Nephron progenitor cell (in vitro differentiated cells): ENCODE measurements around the gene WWOX.
"Not testable (repeated sequence)": the region's sequence is repeated elsewhere in the genome, so short reads cannot be mapped to it uniquely, and the experiment has no call there.

ENCODE experiments used
- DNase-seq: peaks from one replicate; pipeline ENCODE4 v3.0.0; 2021
- H3K27ac Mint-ChIP-seq: 2 replicates; pipeline ENCODE4 v1.8.0; 2021; ENCODE audit warnings: mild to moderate bottlenecking, moderate library complexity, mixed read lengths
- H3K27me3 Mint-ChIP-seq: 2 replicates; pipeline ENCODE4 v1.8.0; 2021; ENCODE audit warnings: mild to moderate bottlenecking, low read depth, mixed read lengths; ENCODE audit not compliant: poor library complexity
- H3K36me3 Mint-ChIP-seq: 2 replicates; pipeline ENCODE4 v1.8.0; 2021; ENCODE audit warnings: low read depth, mixed read lengths
- H3K4me1 Mint-ChIP-seq: 2 replicates; pipeline ENCODE4 v1.8.0; 2021; ENCODE audit warnings: mixed read lengths
- H3K4me3 Mint-ChIP-seq: 2 replicates; pipeline ENCODE4 v1.8.0; 2021; ENCODE audit warnings: mild to moderate bottlenecking, moderate library complexity, mixed read lengths
- H3K9me3 Mint-ChIP-seq: 2 replicates; pipeline ENCODE4 v1.8.0; 2021; ENCODE audit warnings: mild to moderate bottlenecking, moderate library complexity, mixed read lengths
- TF ChIP-seq, protein P1 (sequence below): fragments of 200-600 bp; sonication (generic); IDR thresholded peaks from 2 replicates; pipeline ENCODE4 v1.5.0; 2021; ENCODE audit warnings: antibody characterized with exemption

The WWOX gene

DNA sequence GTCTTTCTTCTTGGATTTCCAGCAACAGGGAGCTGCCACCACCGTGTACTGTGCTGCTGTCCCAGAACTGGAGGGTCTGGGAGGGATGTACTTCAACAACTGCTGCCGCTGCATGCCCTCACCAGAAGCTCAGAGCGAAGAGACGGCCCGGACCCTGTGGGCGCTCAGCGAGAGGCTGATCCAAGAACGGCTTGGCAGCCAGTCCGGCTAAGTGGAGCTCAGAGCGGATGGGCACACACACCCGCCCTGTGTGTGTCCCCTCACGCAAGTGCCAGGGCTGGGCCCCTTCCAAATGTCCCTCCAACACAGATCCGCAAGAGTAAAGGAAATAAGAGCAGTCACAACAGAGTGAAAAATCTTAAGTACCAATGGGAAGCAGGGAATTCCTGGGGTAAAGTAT, 1112.1 kb downstream of the WWOX start:
- Mint-ChIP-seq H3K4me3 (no peak overlapping the region), H3K9me3 (peaks cover 5% of the 10 kb centered on the region), H3K27me3 (peaks cover 9% of the 10 kb centered on the region), H3K36me3 (peaks cover 5% of the 10 kb centered on the region), H3K4me1 (peaks cover 51% of the 10 kb centered on the region), H3K27ac (peak overlapping the region; percentile 60)
- DNase-seq = no peak
- TF ChIP-seq, protein P1, sequence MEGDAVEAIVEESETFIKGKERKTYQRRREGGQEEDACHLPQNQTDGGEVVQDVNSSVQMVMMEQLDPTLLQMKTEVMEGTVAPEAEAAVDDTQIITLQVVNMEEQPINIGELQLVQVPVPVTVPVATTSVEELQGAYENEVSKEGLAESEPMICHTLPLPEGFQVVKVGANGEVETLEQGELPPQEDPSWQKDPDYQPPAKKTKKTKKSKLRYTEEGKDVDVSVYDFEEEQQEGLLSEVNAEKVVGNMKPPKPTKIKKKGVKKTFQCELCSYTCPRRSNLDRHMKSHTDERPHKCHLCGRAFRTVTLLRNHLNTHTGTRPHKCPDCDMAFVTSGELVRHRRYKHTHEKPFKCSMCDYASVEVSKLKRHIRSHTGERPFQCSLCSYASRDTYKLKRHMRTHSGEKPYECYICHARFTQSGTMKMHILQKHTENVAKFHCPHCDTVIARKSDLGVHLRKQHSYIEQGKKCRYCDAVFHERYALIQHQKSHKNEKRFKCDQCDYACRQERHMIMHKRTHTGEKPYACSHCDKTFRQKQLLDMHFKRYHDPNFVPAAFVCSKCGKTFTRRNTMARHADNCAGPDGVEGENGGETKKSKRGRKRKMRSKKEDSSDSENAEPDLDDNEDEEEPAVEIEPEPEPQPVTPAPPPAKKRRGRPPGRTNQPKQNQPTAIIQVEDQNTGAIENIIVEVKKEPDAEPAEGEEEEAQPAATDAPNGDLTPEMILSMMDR = no peak

DNA sequence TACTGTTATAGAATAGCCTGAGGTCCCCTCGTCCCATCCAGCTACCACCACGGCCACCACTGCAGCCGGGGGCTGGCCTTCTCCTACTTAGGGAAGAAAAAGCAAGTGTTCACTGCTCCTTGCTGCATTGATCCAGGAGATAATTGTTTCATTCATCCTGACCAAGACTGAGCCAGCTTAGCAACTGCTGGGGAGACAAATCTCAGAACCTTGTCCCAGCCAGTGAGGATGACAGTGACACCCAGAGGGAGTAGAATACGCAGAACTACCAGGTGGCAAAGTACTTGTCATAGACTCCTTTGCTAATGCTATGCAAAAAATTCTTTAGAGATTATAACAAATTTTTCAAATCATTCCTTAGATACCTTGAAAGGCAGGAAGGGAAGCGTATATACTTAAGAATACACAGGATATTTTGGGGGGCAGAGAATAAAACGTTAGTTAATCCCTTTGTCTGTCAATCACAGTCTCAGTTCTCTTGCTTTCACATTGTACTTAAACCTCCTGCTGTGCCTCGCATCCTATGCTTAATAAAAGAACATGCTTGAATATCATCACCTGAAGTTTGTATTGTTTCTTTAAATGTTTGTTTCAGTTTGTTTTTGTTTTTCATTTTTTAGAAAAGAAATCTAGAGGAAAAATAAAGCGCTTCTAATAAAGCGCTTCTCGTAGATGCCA, 1112.8 kb downstream of the WWOX start:
- TF ChIP-seq, protein P1 = no peak
- no peak for DNase-seq
- peaks cover 5% of the 10 kb centered on the region for H3K36me3 Mint-ChIP-seq
- H3K4me3 Mint-ChIP-seq = no peak overlapping the region
- no peak overlapping the region for H3K27ac Mint-ChIP-seq
- H3K9me3 Mint-ChIP-seq = peaks cover 5% of the 10 kb centered on the region
- peaks cover 9% of the 10 kb centered on the region for H3K27me3 Mint-ChIP-seq
- peaks cover 44% of the 10 kb centered on the region for H3K4me1 Mint-ChIP-seq

DNA sequence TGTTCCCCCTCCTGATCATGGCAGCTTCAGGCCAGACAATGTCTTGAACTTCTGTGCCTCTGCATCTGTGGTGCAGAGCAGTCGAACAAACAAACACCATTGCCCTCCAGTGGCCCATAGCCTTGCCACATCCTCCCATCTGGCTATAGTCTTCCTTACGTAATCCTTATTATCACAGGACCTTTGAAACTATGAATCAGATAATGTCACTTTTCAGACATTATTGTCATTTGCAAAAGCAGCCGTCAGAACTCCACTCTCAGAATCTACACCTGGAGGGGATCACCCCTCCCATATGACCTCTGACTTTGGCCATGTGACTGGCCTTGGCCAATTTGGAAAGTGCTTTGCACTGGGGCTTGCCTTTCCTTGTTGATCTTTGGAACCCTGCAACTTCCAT, 1113.8 kb downstream of the WWOX start:
- no peak overlapping the region for H3K4me3 Mint-ChIP-seq
- peaks cover 9% of the 10 kb centered on the region for H3K27me3 Mint-ChIP-seq
- H3K27ac Mint-ChIP-seq = no peak overlapping the region
- TF ChIP-seq, protein P1 = no peak
- peaks cover 5% of the 10 kb centered on the region for H3K36me3 Mint-ChIP-seq
- H3K9me3 Mint-ChIP-seq = peaks cover 5% of the 10 kb centered on the region
- H3K4me1 Mint-ChIP-seq = peaks cover 37% of the 10 kb centered on the region
- DNase-seq = no peak

DNA sequence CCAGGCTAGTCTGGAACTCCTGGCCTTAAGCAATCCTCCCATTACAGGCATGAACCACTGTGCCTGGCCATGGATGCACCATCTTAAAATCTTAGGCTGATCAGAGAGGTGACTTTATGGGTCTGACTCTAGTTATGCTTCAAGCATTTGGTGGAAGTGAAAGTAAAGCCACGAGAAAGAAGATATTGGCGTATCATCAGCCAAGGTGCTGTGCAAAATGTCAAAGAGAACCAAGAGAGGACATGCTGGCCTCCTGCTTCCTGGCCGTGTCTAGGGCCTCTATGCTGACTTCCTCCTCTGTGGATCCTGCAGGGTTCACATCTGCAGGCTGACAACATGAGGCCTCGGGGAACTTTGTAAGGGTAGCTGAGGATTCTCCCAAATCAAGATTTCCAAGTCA, 1115.8 kb downstream of the WWOX start:
- no peak overlapping the region for H3K27ac Mint-ChIP-seq
- H3K4me3 Mint-ChIP-seq = no peak overlapping the region
- peaks cover 5% of the 10 kb centered on the region for H3K36me3 Mint-ChIP-seq
- peaks cover 5% of the 10 kb centered on the region for H3K9me3 Mint-ChIP-seq
- TF ChIP-seq, protein P1 = no peak
- H3K27me3 Mint-ChIP-seq = peaks cover 9% of the 10 kb centered on the region
- DNase-seq = no peak
- H3K4me1 Mint-ChIP-seq = peaks cover 52% of the 10 kb centered on the region

DNA sequence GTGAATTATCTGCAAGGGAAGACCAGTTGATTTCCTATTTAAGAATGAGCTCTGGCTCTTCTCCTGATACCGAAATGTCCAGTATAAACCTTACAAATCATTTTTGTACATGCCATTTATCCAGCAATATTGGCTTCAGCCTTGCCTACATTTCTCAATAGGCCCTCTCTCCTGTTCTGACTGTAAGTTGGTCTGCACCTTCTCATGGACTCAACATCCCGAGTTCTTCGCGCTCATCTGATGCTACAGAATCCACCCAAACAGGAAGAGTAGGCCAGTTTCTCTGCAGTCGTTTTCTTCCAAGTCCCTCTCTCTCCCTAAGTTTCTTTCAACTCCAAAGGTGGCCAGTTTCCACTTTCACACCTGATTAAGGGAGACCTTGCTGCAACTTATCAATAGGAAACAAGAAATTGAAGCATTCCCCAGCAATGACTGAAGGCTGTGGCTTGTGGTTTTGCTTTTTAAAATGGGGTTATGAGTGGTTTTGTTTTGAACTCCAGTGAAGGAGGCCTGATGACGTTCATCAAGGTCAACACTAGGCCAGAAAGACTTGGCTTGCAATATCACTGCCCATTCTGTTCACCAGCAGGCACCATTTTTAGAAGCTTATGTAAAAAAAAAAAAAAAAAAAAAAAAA, 1118.0 kb downstream of the WWOX start:
- Mint-ChIP-seq H3K27me3 (peaks cover 4% of the 10 kb centered on the region), H3K9me3 (peaks cover 5% of the 10 kb centered on the region), H3K4me3 (no peak overlapping the region), H3K27ac (no peak overlapping the region), H3K4me1 (peaks cover 43% of the 10 kb centered on the region), H3K36me3 (peaks cover 5% of the 10 kb centered on the region)
- DNase-seq = no peak
- TF ChIP-seq, protein P1 = no peak

DNA sequence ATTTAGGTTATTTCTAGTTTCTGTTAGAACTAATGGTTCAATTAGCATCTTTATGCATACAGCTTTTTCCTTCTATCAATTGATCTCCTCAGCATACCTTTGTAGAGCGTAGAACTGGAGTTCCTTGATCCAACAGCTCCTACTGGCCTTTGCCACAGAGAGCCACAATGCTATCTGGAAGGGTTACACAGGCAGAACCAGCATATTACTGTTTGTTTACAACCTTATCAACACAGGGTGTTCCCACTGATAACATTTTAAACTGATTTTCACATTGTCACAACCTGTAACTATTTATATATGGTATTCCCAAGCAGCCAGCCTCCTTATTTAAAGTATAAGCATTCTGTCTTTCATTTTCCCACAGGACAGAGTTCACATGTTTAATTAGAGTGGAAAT, 1118.9 kb downstream of the WWOX start:
- TF ChIP-seq, protein P1 = no peak
- peaks cover 5% of the 10 kb centered on the region for H3K9me3 Mint-ChIP-seq
- H3K4me1 Mint-ChIP-seq = peaks cover 34% of the 10 kb centered on the region
- no peak for DNase-seq
- peaks cover 5% of the 10 kb centered on the region for H3K36me3 Mint-ChIP-seq
- H3K27ac Mint-ChIP-seq = peak overlapping the region; percentile 57
- no peak overlapping the region for H3K4me3 Mint-ChIP-seq
- H3K27me3 Mint-ChIP-seq = peaks cover 4% of the 10 kb centered on the region

DNA sequence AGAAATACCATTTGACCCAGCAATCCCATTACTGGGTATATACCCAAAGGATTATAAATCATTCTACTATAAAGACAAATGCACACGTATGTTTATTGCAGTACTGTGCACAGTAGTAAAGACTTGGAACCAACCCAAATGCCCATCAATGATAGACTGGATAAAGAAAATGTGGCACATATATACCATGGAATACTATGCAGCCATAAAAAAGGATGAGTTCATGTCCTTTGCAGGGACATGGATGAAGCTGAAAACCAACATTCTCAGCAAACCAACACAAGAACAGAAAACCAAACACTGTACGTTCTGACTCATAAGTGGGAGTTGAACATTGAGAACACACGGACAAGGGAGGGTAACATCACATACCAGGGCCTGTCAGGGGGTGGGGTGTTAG, 1126.5 kb downstream of the WWOX start:
- not testable (repeated sequence) for H3K9me3 Mint-ChIP-seq, H3K4me3 Mint-ChIP-seq, H3K27me3 Mint-ChIP-seq, H3K27ac Mint-ChIP-seq, H3K36me3 Mint-ChIP-seq, DNase-seq
- H3K4me1 Mint-ChIP-seq = peaks cover 31% of the 10 kb centered on the region
